ENCODE results near the gene UBE2D4. TPM values are rescaled to one million over a fixed set of nuclear protein-coding genes. Genes with fewer than 3 reads are reported as not detected.
"Not testable (repeated sequence)": the region's sequence is repeated elsewhere in the genome, so short reads cannot be mapped to it uniquely, and the experiment has no call there.

UBE2D4 gene
- total RNA-seq, 2 donors from 2014 or later = 8.9 to 12.8 TPM

GRCh38 chr7:43977525-43977924, 51.3 kb downstream of the UBE2D4 start:
- Histone ChIP-seq H3K4me1 (no peaks in the 10 kb centered on the region), H3K36me3 (no peaks in the 10 kb centered on the region), H3K27ac (no peak overlapping the region), H3K9ac (ENCODE audit: low read depth in 2 of 2, low read length in 2 of 2) (no peak overlapping the region), H3K4me3 (no peak overlapping the region), H3K27me3 (no peaks in the 10 kb centered on the region), H3K9me3 (no peaks in the 10 kb centered on the region)
- no peak for DNase-seq
- TF ChIP-seq, protein P1, sequence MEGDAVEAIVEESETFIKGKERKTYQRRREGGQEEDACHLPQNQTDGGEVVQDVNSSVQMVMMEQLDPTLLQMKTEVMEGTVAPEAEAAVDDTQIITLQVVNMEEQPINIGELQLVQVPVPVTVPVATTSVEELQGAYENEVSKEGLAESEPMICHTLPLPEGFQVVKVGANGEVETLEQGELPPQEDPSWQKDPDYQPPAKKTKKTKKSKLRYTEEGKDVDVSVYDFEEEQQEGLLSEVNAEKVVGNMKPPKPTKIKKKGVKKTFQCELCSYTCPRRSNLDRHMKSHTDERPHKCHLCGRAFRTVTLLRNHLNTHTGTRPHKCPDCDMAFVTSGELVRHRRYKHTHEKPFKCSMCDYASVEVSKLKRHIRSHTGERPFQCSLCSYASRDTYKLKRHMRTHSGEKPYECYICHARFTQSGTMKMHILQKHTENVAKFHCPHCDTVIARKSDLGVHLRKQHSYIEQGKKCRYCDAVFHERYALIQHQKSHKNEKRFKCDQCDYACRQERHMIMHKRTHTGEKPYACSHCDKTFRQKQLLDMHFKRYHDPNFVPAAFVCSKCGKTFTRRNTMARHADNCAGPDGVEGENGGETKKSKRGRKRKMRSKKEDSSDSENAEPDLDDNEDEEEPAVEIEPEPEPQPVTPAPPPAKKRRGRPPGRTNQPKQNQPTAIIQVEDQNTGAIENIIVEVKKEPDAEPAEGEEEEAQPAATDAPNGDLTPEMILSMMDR (IDR thresholded peaks at IDR 0.05) = no peak
- intact Hi-C loops (cut with DNase I) = no loop called here

GRCh38 chr7:43978102-43978501, 51.9 kb downstream of the UBE2D4 start:
- not testable (repeated sequence) for H3K9me3 ChIP-seq

GRCh38 chr7:43982848-43983247, 56.6 kb downstream of the UBE2D4 start:
- DNase-seq = peak; percentile 35
- H3K9ac ChIP-seq (ENCODE audit: low read depth in 2 of 2, low read length in 2 of 2); H3K4me3 ChIP-seq; H3K9me3 ChIP-seq; H3K27ac ChIP-seq; H3K36me3 ChIP-seq; intact Hi-C loops (cut with DNase I); H3K27me3 ChIP-seq; H3K4me1 ChIP-seq: not testable (repeated sequence)

More at GRCh38 chr7:43978102-43978501, 51.9 kb downstream of the UBE2D4 start:
- H3K4me3 ChIP-seq; intact Hi-C loops (cut with DNase I); DNase-seq; H3K36me3 ChIP-seq; H3K27ac ChIP-seq; H3K9ac ChIP-seq (ENCODE audit: low read depth in 2 of 2, low read length in 2 of 2); H3K4me1 ChIP-seq; H3K27me3 ChIP-seq: not testable (repeated sequence)

GRCh38 chr7:43983736-43984135, 57.5 kb downstream of the UBE2D4 start:
- DNase-seq; H3K4me1 ChIP-seq; H3K9me3 ChIP-seq; H3K36me3 ChIP-seq; H3K9ac ChIP-seq (ENCODE audit: low read depth in 2 of 2, low read length in 2 of 2); H3K27me3 ChIP-seq; intact Hi-C loops (cut with DNase I); H3K27ac ChIP-seq; H3K4me3 ChIP-seq: not testable (repeated sequence)

- H3K27ac ChIP-seq; H3K4me3 ChIP-seq; H3K27me3 ChIP-seq; H3K9me3 ChIP-seq; H3K36me3 ChIP-seq; H3K4me1 ChIP-seq; intact Hi-C loops (cut with DNase I); H3K9ac ChIP-seq (ENCODE audit: low read depth in 2 of 2, low read length in 2 of 2): not testable (repeated sequence)
- peak; percentile 32 for DNase-seq
- TF ChIP-seq, protein P1 (IDR thresholded peaks at IDR 0.05) = peak; percentile 34
These were observed 59.9 kb downstream of the UBE2D4 start for GRCh38 chr7:43985904-43986864.

- H3K9ac ChIP-seq (ENCODE audit: low read depth in 2 of 2, low read length in 2 of 2); H3K27me3 ChIP-seq; H3K9me3 ChIP-seq; H3K4me1 ChIP-seq; intact Hi-C loops (cut with DNase I); DNase-seq; H3K27ac ChIP-seq; H3K4me3 ChIP-seq; H3K36me3 ChIP-seq: not testable (repeated sequence)
These were observed 61.2 kb downstream of the UBE2D4 start for GRCh38 chr7:43987476-43987875.

DNA sequence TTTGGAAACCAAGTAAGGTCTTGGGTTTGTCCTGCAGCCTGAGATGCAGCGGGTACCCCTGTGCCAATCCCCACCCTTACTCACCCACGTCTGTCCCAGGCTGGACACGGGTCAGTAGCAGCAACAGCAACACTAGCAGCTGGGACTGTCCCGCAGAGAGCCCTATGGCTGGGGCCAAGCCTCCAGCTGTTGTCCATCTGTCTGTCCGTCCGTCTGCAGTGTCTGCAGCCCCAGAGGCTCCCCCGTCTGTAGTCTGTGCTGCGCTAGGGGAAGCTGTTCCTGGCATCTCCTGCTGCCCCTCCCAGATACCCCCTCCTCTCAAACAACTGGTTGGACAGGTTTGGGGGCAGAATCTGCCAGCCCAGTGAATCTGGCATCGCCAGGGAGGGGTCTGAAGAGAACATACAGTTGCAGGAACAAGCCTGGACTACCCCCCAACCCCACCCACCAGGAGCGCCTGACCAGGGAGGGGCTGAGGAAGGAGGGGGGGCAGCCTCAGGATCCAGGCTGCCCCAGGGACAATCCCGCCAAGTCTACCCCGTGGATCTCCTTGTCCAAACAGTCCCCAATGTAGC, 63.9 kb downstream of the UBE2D4 start:
- intact Hi-C loops (cut with DNase I) = not testable (repeated sequence)

DNA sequence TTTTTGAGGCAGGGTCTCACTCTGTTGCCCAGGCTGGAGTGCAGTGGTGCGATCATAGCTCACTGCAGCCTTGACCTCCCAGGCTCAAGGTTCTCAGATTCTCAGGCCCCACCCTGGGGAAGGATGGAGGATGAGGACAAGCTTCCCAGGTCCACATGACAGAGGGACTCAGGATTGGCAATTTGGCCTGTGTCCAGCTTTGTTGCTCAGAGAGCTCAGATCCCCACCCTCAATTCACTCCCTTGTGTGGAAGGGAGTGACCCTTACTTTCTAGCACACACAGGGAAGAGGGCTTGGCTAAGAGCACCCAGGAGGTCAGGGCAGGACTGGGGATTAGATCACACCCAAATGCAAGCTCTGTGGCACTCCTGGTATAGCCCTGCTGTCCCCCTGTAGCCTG, 64.6 kb downstream of the UBE2D4 start:
- H3K4me1 ChIP-seq; H3K36me3 ChIP-seq; H3K4me3 ChIP-seq; H3K9me3 ChIP-seq; DNase-seq; H3K27ac ChIP-seq; intact Hi-C loops (cut with DNase I); H3K27me3 ChIP-seq; H3K9ac ChIP-seq (ENCODE audit: low read depth in 2 of 2, low read length in 2 of 2): not testable (repeated sequence)

More for the DNA sequence above, 63.9 kb downstream of the UBE2D4 start:
- H3K27me3 ChIP-seq; H3K4me3 ChIP-seq; H3K27ac ChIP-seq; H3K9me3 ChIP-seq; DNase-seq; H3K9ac ChIP-seq (ENCODE audit: low read depth in 2 of 2, low read length in 2 of 2); H3K4me1 ChIP-seq; H3K36me3 ChIP-seq: not testable (repeated sequence)

DNA sequence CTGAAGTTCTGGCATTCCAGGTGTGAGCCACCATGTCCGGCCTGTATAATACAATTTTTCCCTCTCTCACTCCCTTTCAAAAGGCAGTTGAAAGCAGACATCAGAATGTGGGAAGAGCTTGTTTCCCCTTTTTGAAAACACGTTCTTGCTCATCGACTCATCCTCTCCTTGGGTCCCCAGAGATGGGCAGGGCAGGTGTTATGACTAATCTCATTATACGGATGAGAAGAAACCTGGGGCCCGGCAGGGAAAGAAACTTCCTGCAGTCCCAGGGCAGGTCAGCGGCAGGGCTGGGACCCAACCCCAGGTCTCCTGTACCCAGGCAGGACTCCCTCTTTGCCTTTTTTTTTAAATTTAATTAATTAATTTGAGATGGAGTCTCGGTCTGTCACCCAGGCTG, 66.7 kb downstream of the UBE2D4 start:
- H3K9me3 ChIP-seq; DNase-seq; intact Hi-C loops (cut with DNase I); H3K9ac ChIP-seq (ENCODE audit: low read depth in 2 of 2, low read length in 2 of 2); H3K4me3 ChIP-seq; H3K27ac ChIP-seq; H3K4me1 ChIP-seq; H3K36me3 ChIP-seq; H3K27me3 ChIP-seq: not testable (repeated sequence)

- H3K36me3 ChIP-seq; H3K9ac ChIP-seq (ENCODE audit: low read depth in 2 of 2, low read length in 2 of 2); H3K4me1 ChIP-seq; H3K9me3 ChIP-seq; H3K27ac ChIP-seq; intact Hi-C loops (cut with DNase I); DNase-seq; H3K27me3 ChIP-seq; H3K4me3 ChIP-seq: not testable (repeated sequence)
These were observed 68.4 kb downstream of the UBE2D4 start for GRCh38 chr7:43994681-43995080.

GRCh38 chr7:43997532-43997931, 71.3 kb downstream of the UBE2D4 start, which contains the start of gene SPDYE1:
Gene SPDYE1 (plus strand): TSS chr7:43997897. CDS start chr7:43999950, 2,053 bp downstream.
- H3K9ac ChIP-seq (ENCODE audit: low read depth in 2 of 2, low read length in 2 of 2); intact Hi-C loops (cut with DNase I); H3K4me1 ChIP-seq; H3K4me3 ChIP-seq; DNase-seq; H3K9me3 ChIP-seq; H3K27ac ChIP-seq; H3K27me3 ChIP-seq; H3K36me3 ChIP-seq: not testable (repeated sequence)
